ENCODE data around the gene LMNB1.

The LMNB1 gene

DNA sequence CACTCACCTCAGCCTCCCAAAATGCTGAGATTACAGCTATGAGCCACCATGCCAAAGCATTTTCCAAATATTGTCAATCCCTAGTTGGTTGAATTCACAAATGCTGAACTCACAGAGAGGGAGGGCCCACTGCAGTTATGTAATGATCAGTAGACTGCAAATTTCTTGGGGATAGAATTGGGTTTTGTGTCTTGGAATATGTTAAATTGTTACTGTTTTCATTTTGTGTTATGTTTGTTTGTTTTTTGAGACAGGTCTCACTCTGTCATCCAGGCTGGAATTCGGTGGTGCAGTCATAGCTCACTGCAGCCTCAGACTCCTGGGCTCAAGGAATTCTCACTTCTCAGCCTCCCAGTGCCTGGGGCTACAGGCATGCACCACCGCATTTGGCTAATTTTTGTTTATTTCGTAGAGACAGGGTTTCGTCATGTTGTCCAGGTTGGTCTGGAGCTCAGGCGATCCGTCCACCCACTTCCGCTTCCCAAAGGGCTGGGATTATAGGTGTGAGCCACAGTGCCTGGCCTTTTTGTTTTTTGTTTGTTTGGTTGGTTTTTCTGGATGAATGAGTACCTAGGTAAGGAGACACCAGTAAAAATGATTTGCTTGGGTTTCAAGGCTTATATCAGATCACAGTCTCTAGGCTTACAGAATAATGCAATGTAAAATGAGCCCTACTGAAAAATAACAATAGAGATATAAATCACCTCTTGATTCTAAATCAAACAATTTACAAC is 31.5 kb upstream of the LMNB1 start (continued):
- TF ChIP-seq, protein P1, sequence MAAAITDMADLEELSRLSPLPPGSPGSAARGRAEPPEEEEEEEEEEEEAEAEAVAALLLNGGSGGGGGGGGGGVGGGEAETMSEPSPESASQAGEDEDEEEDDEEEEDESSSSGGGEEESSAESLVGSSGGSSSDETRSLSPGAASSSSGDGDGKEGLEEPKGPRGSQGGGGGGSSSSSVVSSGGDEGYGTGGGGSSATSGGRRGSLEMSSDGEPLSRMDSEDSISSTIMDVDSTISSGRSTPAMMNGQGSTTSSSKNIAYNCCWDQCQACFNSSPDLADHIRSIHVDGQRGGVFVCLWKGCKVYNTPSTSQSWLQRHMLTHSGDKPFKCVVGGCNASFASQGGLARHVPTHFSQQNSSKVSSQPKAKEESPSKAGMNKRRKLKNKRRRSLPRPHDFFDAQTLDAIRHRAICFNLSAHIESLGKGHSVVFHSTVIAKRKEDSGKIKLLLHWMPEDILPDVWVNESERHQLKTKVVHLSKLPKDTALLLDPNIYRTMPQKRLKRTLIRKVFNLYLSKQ (tag by site-specific recombination; IDR thresholded peaks at IDR 0.05; ENCODE audit: borderline replicate concordance), result no peak
- TF ChIP-seq, protein P2, sequence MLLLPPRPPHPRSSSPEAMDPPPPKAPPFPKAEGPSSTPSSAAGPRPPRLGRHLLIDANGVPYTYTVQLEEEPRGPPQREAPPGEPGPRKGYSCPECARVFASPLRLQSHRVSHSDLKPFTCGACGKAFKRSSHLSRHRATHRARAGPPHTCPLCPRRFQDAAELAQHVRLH (tag by site-specific recombination; IDR thresholded peaks at IDR 0.05), result no peak
- TF ChIP-seq ZNF654 (tag by site-specific recombination; IDR thresholded peaks at IDR 0.05; ENCODE audit: low read depth) (no peak), ZNF521 (tag by site-specific recombination; IDR thresholded peaks at IDR 0.05) (no peak), ZNF239 (tag by site-specific recombination; IDR thresholded peaks at IDR 0.05) (no peak), SP3 (tag by site-specific recombination; IDR thresholded peaks at IDR 0.05) (no peak), ZFP69B (tag by site-specific recombination; IDR thresholded peaks at IDR 0.05) (peak; percentile 79), ZNF146 (tag by site-specific recombination; IDR thresholded peaks at IDR 0.05) (no peak), ZNF629 (tag by site-specific recombination; IDR thresholded peaks at IDR 0.05) (peak; percentile 87), ZBTB17 (tag by site-specific recombination; IDR thresholded peaks at IDR 0.05) (peak; percentile 86)
- TF ChIP-seq, protein P3, sequence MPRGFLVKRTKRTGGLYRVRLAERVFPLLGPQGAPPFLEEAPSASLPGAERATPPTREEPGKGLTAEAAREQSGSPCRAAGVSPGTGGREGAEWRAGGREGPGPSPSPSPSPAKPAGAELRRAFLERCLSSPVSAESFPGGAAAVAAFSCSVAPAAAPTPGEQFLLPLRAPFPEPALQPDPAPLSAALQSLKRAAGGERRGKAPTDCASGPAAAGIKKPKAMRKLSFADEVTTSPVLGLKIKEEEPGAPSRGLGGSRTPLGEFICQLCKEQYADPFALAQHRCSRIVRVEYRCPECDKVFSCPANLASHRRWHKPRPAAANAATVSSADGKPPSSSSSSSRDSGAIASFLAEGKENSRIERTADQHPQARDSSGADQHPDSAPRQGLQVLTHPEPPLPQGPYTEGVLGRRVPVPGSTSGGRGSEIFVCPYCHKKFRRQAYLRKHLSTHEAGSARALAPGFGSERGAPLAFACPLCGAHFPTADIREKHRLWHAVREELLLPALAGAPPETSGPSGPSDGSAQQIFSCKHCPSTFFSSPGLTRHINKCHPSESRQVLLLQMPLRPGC (tag by site-specific recombination; IDR thresholded peaks at IDR 0.05), result peak; percentile 72
- TF ChIP-seq, protein P4, sequence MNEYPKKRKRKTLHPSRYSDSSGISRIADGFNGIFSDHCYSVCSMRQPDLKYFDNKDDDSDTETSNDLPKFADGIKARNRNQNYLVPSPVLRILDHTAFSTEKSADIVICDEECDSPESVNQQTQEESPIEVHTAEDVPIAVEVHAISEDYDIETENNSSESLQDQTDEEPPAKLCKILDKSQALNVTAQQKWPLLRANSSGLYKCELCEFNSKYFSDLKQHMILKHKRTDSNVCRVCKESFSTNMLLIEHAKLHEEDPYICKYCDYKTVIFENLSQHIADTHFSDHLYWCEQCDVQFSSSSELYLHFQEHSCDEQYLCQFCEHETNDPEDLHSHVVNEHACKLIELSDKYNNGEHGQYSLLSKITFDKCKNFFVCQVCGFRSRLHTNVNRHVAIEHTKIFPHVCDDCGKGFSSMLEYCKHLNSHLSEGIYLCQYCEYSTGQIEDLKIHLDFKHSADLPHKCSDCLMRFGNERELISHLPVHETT (tag by site-specific recombination; IDR thresholded peaks at IDR 0.05), result 0 out of 2 replicates have a peak, but pooled peaks have one; percentile 39
- TF ChIP-seq, protein P5, sequence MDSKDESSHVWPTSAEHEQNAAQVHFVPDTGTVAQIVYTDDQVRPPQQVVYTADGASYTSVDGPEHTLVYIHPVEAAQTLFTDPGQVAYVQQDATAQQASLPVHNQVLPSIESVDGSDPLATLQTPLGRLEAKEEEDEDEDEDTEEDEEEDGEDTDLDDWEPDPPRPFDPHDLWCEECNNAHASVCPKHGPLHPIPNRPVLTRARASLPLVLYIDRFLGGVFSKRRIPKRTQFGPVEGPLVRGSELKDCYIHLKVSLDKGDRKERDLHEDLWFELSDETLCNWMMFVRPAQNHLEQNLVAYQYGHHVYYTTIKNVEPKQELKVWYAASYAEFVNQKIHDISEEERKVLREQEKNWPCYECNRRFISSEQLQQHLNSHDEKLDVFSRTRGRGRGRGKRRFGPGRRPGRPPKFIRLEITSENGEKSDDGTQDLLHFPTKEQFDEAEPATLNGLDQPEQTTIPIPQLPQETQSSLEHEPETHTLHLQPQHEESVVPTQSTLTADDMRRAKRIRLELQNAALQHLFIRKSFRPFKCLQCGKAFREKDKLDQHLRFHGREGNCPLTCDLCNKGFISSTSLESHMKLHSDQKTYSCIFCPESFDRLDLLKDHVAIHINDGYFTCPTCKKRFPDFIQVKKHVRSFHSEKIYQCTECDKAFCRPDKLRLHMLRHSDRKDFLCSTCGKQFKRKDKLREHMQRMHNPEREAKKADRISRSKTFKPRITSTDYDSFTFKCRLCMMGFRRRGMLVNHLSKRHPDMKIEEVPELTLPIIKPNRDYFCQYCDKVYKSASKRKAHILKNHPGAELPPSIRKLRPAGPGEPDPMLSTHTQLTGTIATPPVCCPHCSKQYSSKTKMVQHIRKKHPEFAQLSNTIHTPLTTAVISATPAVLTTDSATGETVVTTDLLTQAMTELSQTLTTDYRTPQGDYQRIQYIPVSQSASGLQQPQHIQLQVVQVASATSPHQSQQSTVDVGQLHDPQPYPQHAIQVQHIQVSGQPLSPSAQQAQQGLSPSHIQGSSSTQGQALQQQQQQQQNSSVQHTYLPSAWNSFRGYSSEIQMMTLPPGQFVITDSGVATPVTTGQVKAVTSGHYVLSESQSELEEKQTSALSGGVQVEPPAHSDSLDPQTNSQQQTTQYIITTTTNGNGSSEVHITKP (tag by site-specific recombination; IDR thresholded peaks at IDR 0.05), result peak; percentile 70
- TF ChIP-seq, protein P6, sequence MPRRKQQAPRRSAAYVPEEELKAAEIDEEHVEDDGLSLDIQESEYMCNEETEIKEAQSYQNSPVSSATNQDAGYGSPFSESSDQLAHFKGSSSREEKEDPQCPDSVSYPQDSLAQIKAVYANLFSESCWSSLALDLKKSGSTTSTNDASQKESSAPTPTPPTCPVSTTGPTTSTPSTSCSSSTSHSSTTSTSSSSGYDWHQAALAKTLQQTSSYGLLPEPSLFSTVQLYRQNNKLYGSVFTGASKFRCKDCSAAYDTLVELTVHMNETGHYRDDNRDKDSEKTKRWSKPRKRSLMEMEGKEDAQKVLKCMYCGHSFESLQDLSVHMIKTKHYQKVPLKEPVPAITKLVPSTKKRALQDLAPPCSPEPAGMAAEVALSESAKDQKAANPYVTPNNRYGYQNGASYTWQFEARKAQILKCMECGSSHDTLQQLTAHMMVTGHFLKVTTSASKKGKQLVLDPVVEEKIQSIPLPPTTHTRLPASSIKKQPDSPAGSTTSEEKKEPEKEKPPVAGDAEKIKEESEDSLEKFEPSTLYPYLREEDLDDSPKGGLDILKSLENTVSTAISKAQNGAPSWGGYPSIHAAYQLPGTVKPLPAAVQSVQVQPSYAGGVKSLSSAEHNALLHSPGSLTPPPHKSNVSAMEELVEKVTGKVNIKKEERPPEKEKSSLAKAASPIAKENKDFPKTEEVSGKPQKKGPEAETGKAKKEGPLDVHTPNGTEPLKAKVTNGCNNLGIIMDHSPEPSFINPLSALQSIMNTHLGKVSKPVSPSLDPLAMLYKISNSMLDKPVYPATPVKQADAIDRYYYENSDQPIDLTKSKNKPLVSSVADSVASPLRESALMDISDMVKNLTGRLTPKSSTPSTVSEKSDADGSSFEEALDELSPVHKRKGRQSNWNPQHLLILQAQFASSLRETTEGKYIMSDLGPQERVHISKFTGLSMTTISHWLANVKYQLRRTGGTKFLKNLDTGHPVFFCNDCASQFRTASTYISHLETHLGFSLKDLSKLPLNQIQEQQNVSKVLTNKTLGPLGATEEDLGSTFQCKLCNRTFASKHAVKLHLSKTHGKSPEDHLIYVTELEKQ (tag by site-specific recombination; IDR thresholded peaks at IDR 0.05; ENCODE audit: borderline replicate concordance), result no peak
